WTC11 (cell line): ENCODE measurements around the gene KLHDC9.

ENCODE experiments used
- FOXK1 ChIP-seq: sonication (generic); formaldehyde crosslinking; IDR thresholded peaks from 2 replicates; pipeline ENCODE4 v1.8.0; 2022; ENCODE audit warnings: mild to moderate bottlenecking, moderate library complexity, missing genetic modification reagents
- GABPB1 ChIP-seq: sonication (generic); formaldehyde crosslinking; IDR thresholded peaks from 2 replicates; pipeline ENCODE4 v1.8.1; 2023; ENCODE audit warnings: mild to moderate bottlenecking, missing genetic modification reagents
- JUN ChIP-seq: sonication (generic); formaldehyde crosslinking; IDR thresholded peaks from 2 replicates; pipeline ENCODE4 v1.8.0; 2023; ENCODE audit warnings: mild to moderate bottlenecking, missing genetic modification reagents
- KAT7 ChIP-seq: sonication (generic); formaldehyde crosslinking; IDR thresholded peaks from 2 replicates; pipeline ENCODE4 v1.8.1; 2023; ENCODE audit warnings: missing genetic modification reagents, mild to moderate bottlenecking, borderline replicate concordance
- MXD4 ChIP-seq: fragments of 250-450 bp; sonication (Bioruptor Pico); IDR thresholded peaks from 2 replicates; pipeline ENCODE4 v1.8.0; 2021; ENCODE audit warnings: mild to moderate bottlenecking, moderate library complexity, borderline replicate concordance
- NFYB ChIP-seq: sonication (generic); formaldehyde crosslinking; conservative IDR thresholded peaks from 2 replicates; pipeline ENCODE4 v1.8.0; 2022; ENCODE audit warnings: low read depth, missing genetic modification reagents
- NR1H2 ChIP-seq: sonication (generic); formaldehyde crosslinking; IDR thresholded peaks from 2 replicates; pipeline ENCODE4 v1.9.0; 2021; ENCODE audit warnings: mild to moderate bottlenecking, moderate library complexity, missing genetic modification reagents
- SP1 ChIP-seq: sonication (generic); formaldehyde crosslinking; conservative IDR thresholded peaks from 2 replicates; pipeline ENCODE4 v1.8.1; 2022; ENCODE audit warnings: missing genetic modification reagents
- TF ChIP-seq, protein P1 (sequence below): fragments of 250-450 bp; sonication (Bioruptor Pico); IDR thresholded peaks from 2 replicates; pipeline ENCODE4 v1.9.0; 2021; ENCODE audit warnings: moderate library complexity, mild to moderate bottlenecking, inconsistent platforms, borderline replicate concordance
- TF ChIP-seq, protein P2 (sequence below): fragments of 200-600 bp; IDR thresholded peaks from 2 replicates; pipeline ENCODE4 v1.8.0; 2022; ENCODE audit warnings: antibody characterized with exemption
- TF ChIP-seq, protein P3 (sequence below): sonication (generic); formaldehyde crosslinking; IDR thresholded peaks from 2 replicates; pipeline ENCODE4 v1.8.1; 2023; ENCODE audit warnings: mild to moderate bottlenecking, missing genetic modification reagents
- TF ChIP-seq, protein P4 (sequence below): sonication (generic); formaldehyde crosslinking; IDR thresholded peaks from 2 replicates; pipeline ENCODE4 v1.8.1; 2022; ENCODE audit warnings: low read depth, missing genetic modification reagents, borderline replicate concordance
- TF ChIP-seq, protein P5 (sequence below): sonication (generic); formaldehyde crosslinking; IDR thresholded peaks from 2 replicates; pipeline ENCODE4 v1.8.1; 2023; ENCODE audit warnings: mild to moderate bottlenecking, missing genetic modification reagents, moderate library complexity
- TF ChIP-seq, protein P6 (sequence below): sonication (generic); formaldehyde crosslinking; IDR thresholded peaks from 2 replicates; pipeline ENCODE4 v1.8.0; 2022; ENCODE audit warnings: mild to moderate bottlenecking, missing genetic modification reagents

DNA sequence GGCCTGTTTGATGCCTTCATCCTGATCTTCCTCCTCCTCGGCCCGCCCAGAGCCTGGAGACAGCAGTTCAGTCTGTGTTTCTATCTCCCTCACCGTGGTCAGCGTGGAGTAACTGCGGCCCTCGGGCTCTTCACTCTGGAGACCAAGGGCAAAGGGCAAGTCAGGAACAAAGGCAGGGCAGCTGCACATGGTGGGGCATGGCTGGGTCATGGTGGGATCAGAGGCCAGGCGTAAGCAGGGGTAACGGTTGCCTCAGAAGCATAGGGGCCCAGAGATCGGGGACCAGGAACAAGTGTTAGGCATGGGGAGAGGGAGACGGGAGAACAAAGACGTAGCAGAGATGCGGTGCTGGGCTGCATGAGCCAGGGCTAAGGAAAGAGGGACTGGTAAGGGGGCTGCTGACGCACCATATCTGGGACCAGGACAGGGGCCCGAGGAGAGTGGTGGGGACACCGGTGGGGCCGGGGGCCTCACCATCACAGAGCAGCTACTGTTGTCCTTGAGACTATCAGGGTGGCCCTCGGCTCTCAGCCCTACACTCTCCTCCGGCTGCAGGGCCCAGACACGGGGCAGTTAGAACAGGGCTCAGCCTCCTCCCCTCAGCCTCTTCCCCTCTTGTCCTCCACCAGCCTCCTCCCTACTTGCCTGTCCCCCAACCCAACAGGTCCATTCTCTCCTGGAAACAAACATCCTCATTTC lies 25.3 kb upstream of the KLHDC9 start:
- TF ChIP-seq SP1 (CRISPR knock-in tag) (no peak), GABPB1 (no peak), KAT7 (no peak), NR1H2 (CRISPR knock-in tag) (no peak), NFYB (CRISPR knock-in tag) (no peak), MXD4 (CRISPR knock-in tag) (no peak), FOXK1 (CRISPR knock-in tag) (no peak), JUN (CRISPR knock-in tag) (no peak)
- TF ChIP-seq, protein P1, sequence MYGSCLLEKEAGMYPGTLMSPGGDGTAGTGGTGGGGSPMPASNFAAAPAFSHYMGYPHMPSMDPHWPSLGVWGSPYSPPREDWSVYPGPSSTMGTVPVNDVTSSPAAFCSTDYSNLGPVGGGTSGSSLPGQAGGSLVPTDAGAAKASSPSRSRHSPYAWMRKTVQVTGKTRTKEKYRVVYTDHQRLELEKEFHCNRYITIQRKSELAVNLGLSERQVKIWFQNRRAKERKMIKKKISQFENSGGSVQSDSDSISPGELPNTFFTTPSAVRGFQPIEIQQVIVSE, result no peak
- TF ChIP-seq, protein P2, sequence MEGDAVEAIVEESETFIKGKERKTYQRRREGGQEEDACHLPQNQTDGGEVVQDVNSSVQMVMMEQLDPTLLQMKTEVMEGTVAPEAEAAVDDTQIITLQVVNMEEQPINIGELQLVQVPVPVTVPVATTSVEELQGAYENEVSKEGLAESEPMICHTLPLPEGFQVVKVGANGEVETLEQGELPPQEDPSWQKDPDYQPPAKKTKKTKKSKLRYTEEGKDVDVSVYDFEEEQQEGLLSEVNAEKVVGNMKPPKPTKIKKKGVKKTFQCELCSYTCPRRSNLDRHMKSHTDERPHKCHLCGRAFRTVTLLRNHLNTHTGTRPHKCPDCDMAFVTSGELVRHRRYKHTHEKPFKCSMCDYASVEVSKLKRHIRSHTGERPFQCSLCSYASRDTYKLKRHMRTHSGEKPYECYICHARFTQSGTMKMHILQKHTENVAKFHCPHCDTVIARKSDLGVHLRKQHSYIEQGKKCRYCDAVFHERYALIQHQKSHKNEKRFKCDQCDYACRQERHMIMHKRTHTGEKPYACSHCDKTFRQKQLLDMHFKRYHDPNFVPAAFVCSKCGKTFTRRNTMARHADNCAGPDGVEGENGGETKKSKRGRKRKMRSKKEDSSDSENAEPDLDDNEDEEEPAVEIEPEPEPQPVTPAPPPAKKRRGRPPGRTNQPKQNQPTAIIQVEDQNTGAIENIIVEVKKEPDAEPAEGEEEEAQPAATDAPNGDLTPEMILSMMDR, result no peak
- TF ChIP-seq, protein P3, sequence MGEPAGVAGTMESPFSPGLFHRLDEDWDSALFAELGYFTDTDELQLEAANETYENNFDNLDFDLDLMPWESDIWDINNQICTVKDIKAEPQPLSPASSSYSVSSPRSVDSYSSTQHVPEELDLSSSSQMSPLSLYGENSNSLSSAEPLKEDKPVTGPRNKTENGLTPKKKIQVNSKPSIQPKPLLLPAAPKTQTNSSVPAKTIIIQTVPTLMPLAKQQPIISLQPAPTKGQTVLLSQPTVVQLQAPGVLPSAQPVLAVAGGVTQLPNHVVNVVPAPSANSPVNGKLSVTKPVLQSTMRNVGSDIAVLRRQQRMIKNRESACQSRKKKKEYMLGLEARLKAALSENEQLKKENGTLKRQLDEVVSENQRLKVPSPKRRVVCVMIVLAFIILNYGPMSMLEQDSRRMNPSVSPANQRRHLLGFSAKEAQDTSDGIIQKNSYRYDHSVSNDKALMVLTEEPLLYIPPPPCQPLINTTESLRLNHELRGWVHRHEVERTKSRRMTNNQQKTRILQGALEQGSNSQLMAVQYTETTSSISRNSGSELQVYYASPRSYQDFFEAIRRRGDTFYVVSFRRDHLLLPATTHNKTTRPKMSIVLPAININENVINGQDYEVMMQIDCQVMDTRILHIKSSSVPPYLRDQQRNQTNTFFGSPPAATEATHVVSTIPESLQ (CRISPR knock-in tag), result no peak
- TF ChIP-seq, protein P4, sequence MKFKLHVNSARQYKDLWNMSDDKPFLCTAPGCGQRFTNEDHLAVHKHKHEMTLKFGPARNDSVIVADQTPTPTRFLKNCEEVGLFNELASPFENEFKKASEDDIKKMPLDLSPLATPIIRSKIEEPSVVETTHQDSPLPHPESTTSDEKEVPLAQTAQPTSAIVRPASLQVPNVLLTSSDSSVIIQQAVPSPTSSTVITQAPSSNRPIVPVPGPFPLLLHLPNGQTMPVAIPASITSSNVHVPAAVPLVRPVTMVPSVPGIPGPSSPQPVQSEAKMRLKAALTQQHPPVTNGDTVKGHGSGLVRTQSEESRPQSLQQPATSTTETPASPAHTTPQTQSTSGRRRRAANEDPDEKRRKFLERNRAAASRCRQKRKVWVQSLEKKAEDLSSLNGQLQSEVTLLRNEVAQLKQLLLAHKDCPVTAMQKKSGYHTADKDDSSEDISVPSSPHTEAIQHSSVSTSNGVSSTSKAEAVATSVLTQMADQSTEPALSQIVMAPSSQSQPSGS, result no peak
- TF ChIP-seq, protein P5, sequence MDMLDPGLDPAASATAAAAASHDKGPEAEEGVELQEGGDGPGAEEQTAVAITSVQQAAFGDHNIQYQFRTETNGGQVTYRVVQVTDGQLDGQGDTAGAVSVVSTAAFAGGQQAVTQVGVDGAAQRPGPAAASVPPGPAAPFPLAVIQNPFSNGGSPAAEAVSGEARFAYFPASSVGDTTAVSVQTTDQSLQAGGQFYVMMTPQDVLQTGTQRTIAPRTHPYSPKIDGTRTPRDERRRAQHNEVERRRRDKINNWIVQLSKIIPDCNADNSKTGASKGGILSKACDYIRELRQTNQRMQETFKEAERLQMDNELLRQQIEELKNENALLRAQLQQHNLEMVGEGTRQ (CRISPR knock-in tag), result no peak
- TF ChIP-seq, protein P6, sequence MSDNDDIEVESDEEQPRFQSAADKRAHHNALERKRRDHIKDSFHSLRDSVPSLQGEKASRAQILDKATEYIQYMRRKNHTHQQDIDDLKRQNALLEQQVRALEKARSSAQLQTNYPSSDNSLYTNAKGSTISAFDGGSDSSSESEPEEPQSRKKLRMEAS (CRISPR knock-in tag), result no peak
